K562 (cell line): Measurements from ENCODE around the gene CLDND1. TPM values are rescaled to one million over a fixed set of nuclear protein-coding genes. Genes with fewer than 3 reads are reported as not detected.

Source experiments
- FOXP1 ChIP-seq: sonication (generic); formaldehyde crosslinking; IDR thresholded peaks from 2 replicates; pipeline ENCODE4 v1.8.0; 2022; ENCODE audit warnings: mild to moderate bottlenecking, missing genetic modification reagents
- PPARD ChIP-seq: fragments of 250-450 bp; sonication (Bioruptor Pico); IDR thresholded peaks from 2 replicates; pipeline ENCODE4 v1.8.0; 2022; ENCODE audit warnings: inconsistent platforms, mild to moderate bottlenecking, moderate library complexity
- SNIP1 ChIP-seq: fragments of 450-650 bp; IDR thresholded peaks from 2 replicates; pipeline ENCODE4 v1.7.1; 2017; ENCODE audit warnings: low read depth, mild to moderate bottlenecking
- ZKSCAN1 ChIP-seq: fragments of 150-350 bp; IDR thresholded peaks from 2 replicates; pipeline ENCODE4 v1.6.1; 2016; ENCODE audit warnings: low read depth, low read length
- ZNF212 ChIP-seq: fragments of 450-650 bp; formaldehyde crosslinking; IDR thresholded peaks from 2 replicates; pipeline ENCODE4 v1.4.0; 2020; ENCODE audit warnings: mild to moderate bottlenecking
- polyA plus RNA-seq, 8 experiments: library from polyadenylated mRNA; depleted of rRNA in 4 of 8; stranded (reverse) in 5 of 8; unstranded in 3 of 8; fragments of >200 nt; fragmentation: Nextera tagmentation in 2 of 8; fragmentation: Illumina TruSeq in 1 of 8; extraction: Ambion mirVana in 2 of 8; extraction: Trizol in 1 of 8; gene quantifications; 2 replicates each; pipeline versions ENCODE4 v1.2.1 to v1.2.3, GENCODE V29; 2011 to 2014; ENCODE audit warnings: inconsistent platforms in 1 of 8, missing spikeins in 1 of 8
- total RNA-seq, 7 experiments: library from RNA; depleted of rRNA in 6 of 7; stranded (reverse); fragments of >200 nt in 6 of 7; fragmentation: Illumina TruSeq in 2 of 7; extraction: Trizol in 2 of 7; gene quantifications; 2 replicates each; pipeline versions ENCODE4 v1.2.1 to v1.2.3, GENCODE V29; 2011 to 2021; ENCODE audit warnings: low replicate concordance in 1 of 7
- TF ChIP-seq, protein P1 (sequence below): fragments of 450-650 bp; formaldehyde crosslinking; IDR thresholded peaks from 2 replicates; pipeline ENCODE4 v1.4.0; 2020; ENCODE audit warnings: mild to moderate bottlenecking, moderate library complexity
- TF ChIP-seq, protein P2 (sequence below): fragments of 250-450 bp; sonication (Bioruptor Pico); IDR thresholded peaks from 2 replicates; pipeline ENCODE4 v1.5.1; 2021; ENCODE audit warnings: mild to moderate bottlenecking
- TF ChIP-seq, protein P3 (sequence below): conservative IDR thresholded peaks from 2 replicates; pipeline ENCODE4 v1.6.1; 2011; ENCODE audit warnings: low read depth, mild to moderate bottlenecking, low read length; ENCODE audit not compliant: control insufficient read depth
- TF ChIP-seq, protein P4 (sequence below): fragments of 250-450 bp; sonication (Bioruptor Pico); IDR thresholded peaks from 2 replicates; pipeline ENCODE4 v1.4.0; 2020; ENCODE audit warnings: borderline replicate concordance

Gene CLDND1
- total and polyA plus RNA-seq, 9 of the 15 experiments (the other 6 are each of a cell fraction or from before 2014, with no cell fraction given), result 29.2 to 141 (median 60.7) TPM

DNA sequence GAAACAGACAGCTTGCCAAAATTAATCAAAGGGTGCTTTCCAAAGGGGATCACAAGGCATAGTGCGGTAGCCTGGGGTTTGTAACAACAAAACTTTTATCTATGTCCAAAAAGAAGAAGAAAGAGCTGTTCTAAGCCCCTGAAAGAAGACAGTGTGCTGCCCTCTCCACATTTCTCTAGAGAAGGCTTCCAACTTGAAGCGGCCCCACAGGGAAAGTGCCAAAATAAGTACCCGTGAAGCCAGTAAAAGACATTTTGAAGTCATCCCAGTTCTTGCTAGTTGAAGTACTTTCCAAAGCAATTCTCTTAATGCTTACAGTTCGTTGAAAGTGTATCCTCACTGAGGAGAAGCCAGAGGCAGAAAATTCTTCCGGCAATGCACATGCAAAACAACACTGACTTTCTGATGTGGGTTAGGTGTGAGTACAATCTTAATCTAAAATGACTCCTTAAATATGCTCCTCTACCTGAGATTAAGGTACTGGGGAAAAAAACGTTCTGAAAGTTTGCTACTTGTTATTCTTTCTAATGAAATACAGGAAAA, 30.4 kb upstream of the CLDND1 start (continued):
- TF ChIP-seq, protein P1, sequence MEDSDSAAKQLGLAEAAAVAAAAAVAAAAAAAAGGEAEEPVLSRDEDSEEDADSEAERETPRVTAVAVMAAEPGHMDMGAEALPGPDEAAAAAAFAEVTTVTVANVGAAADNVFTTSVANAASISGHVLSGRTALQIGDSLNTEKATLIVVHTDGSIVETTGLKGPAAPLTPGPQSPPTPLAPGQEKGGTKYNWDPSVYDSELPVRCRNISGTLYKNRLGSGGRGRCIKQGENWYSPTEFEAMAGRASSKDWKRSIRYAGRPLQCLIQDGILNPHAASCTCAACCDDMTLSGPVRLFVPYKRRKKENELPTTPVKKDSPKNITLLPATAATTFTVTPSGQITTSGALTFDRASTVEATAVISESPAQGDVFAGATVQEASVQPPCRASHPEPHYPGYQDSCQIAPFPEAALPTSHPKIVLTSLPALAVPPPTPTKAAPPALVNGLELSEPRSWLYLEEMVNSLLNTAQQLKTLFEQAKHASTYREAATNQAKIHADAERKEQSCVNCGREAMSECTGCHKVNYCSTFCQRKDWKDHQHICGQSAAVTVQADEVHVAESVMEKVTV (CRISPR knock-in tag), result no peak
- TF ChIP-seq ZKSCAN1 (no peak), PPARD (CRISPR knock-in tag) (no peak), SNIP1 (no peak), ZNF212 (CRISPR knock-in tag) (no peak), FOXP1 (CRISPR knock-in tag) (no peak)
- TF ChIP-seq, protein P2, sequence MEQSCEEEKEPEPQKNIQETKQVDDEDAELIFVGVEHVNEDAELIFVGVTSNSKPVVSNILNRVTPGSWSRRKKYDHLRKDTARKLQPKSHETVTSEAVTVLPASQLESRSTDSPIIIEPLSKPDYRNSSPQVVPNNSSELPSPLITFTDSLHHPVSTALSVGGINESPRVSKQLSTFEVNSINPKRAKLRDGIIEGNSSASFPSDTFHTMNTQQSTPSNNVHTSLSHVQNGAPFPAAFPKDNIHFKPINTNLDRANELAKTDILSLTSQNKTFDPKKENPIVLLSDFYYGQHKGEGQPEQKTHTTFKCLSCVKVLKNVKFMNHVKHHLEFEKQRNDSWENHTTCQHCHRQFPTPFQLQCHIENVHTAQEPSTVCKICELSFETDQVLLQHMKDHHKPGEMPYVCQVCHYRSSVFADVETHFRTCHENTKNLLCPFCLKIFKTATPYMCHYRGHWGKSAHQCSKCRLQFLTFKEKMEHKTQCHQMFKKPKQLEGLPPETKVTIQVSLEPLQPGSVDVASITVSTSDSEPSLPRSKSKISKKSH (CRISPR knock-in tag), result no peak
- TF ChIP-seq, protein P3, sequence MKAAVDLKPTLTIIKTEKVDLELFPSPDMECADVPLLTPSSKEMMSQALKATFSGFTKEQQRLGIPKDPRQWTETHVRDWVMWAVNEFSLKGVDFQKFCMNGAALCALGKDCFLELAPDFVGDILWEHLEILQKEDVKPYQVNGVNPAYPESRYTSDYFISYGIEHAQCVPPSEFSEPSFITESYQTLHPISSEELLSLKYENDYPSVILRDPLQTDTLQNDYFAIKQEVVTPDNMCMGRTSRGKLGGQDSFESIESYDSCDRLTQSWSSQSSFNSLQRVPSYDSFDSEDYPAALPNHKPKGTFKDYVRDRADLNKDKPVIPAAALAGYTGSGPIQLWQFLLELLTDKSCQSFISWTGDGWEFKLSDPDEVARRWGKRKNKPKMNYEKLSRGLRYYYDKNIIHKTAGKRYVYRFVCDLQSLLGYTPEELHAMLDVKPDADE, result no peak
- TF ChIP-seq, protein P4, sequence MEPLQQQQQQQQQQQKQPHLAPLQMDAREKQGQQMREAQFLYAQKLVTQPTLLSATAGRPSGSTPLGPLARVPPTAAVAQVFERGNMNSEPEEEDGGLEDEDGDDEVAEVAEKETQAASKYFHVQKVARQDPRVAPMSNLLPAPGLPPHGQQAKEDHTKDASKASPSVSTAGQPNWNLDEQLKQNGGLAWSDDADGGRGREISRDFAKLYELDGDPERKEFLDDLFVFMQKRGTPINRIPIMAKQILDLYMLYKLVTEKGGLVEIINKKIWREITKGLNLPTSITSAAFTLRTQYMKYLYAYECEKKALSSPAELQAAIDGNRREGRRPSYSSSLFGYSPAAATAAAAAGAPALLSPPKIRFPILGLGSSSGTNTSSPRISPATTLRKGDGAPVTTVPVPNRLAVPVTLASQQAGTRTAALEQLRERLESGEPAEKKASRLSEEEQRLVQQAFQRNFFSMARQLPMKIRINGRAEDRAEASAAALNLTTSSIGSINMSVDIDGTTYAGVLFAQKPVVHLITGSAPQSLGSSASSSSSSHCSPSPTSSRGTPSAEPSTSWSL (CRISPR knock-in tag), result no peak
